Testis (tissue), 5 donors: ENCODE data around the gene SPRED1. TPM values are rescaled to one million over a fixed set of nuclear protein-coding genes. Genes with fewer than 3 reads are reported as not detected.

ENCODE experiments used
- DNase-seq: peaks from one replicate; pipeline ENCODE4 v3.0.0-alpha.2; 2019
- H3K27ac ChIP-seq, 2 donors: fragments of 200-600 bp; sonication (generic); one replicate each; pipeline ENCODE4 v1.5.1; 2019
- H3K27me3 ChIP-seq: fragments of 200-600 bp; sonication (generic); one replicate; pipeline ENCODE4 v1.5.1; 2019
- H3K36me3 ChIP-seq: fragments of 200-600 bp; sonication (generic); one replicate; pipeline ENCODE4 v1.5.1; 2017; ENCODE audit warnings: low read depth; ENCODE audit errors: missing control alignments
- H3K4me1 ChIP-seq: fragments of 200-600 bp; sonication (generic); one replicate; pipeline ENCODE4 v1.5.1; 2019
- H3K4me3 ChIP-seq, 2 donors: fragments of 200-600 bp; sonication (generic); one replicate each; pipeline ENCODE4 v1.5.1; 2017 to 2019
- H3K9me3 ChIP-seq: fragments of 200-600 bp; sonication (generic); one replicate; pipeline ENCODE4 v1.5.1; 2017
- POLR2A ChIP-seq: fragments of 450-650 bp; IDR thresholded peaks from one replicate; pipeline ENCODE4 v1.6.1; 2017; ENCODE audit warnings: antibody characterized with exemption, mild to moderate bottlenecking, moderate library complexity
- WGBS, 2 donors: methylation state at CpG; one replicate each; pipeline ENCODE4 v1.1.5; 2018; 5-methylcytosine and 5-hydroxymethylcytosine counted together
- intact Hi-C: fragments of 100-400 bp; cut with DNase I; formaldehyde crosslinking; loops from one replicate; pipeline ENCODE4 v1.15.1; 2023; ENCODE audit warnings: low total_unique reads
- long read RNA-seq, 2 donors: transcript quantifications; one replicate each; lab custom pipeline, GENCODE V29; 2026
- polyA plus RNA-seq: library from polyadenylated mRNA; stranded (reverse); fragments of 350-450 nt; fragmentation: Illumina TruSeq; extraction: RNeasy Lipid Tissue Mini Kit (QIAGEN cat#74804); gene quantifications from one replicate; pipeline ENCODE4 v1.2.3, GENCODE V29; 2014; ENCODE audit warnings: low read depth, low replicate concordance; ENCODE audit not compliant: insufficient read depth
- total RNA-seq, 2 donors: library from RNA; depleted of rRNA; stranded (reverse); fragments of >200 nt; gene quantifications; one replicate each; pipeline ENCODE4 v1.2.3, GENCODE V29; 2016
- TF ChIP-seq, protein P1 (sequence below), 3 experiments: fragments of 450-650 bp in 2 of 3; fragments of 200-600 bp in 1 of 3; sonication (generic) in 1 of 3; IDR thresholded peaks; one replicate each; pipeline ENCODE4 v1.5.1; 2016 to 2019; ENCODE audit warnings: antibody characterized with exemption in 3 of 3, mild to moderate bottlenecking in 2 of 3, moderate library complexity in 1 of 3

SPRED1 gene
- total RNA-seq (10 to 100 TPM; 12.9 to 14.2 TPM), polyA plus RNA-seq (9.3 TPM)
- long read RNA-seq, donor 1, full-length matches to known transcripts, result 9 of 9 reads
- long read RNA-seq, donor 1, partial matches to known transcripts, result 0 of 9 reads
- long read RNA-seq, donor 1, other reads (novel, unspliced or antisense), result 0 of 9 reads
- long read RNA-seq, donor 2, full-length matches to known transcripts, result 3 of 3 reads
- long read RNA-seq, donor 2, partial matches to known transcripts, result 0 of 3 reads
- long read RNA-seq, donor 2, other reads (novel, unspliced or antisense), result 0 of 3 reads

DNA sequence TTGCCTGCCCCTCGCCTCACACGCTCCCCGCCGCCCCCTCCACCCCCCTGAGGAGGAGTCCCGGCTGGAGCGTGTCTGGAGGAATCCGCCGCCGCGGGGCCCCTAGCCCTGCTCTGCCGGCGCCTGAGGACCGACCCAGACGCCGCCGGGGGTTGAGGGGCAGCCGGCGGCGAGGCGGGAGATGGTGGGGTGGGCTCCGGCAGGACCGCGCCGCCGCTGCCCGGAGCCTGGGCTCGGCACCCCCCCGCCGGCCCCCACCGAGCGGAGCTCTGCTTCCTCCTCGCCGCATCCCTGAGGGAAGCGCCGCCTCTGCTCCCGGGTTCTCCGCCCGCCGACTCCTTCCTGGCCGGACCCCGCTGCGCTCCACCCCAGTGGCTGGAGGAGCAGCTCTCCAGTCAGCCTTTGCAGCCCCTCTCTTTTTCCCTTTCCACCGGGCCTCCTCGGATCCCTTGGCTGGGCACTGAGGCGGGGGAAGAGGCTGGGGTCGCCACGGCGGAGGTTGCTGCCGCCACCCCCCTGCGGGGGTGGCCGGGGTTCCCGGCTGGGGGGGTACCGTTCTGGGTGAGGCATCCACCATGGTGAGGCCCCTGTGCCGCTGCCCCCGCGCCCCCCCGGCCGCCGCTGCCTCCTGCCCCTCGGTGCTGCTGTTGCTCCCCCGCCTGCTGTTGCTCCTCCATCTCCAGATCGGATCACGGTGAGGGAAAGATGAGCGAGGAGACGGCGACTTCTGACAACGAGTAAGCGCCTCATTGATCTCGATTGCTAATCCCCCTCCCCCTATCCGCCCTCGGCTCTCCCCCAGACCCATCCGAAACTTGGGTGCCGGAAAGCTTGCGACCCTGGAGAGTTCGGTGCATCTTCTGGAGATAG is at the start of gene SPRED1:
SPRED1 (plus strand) TSS at position 356 of the 870 bp plus-strand sequence; CDS start at position 706, 350 bp downstream.
- no peaks in the 10 kb centered on the region for H3K27me3 ChIP-seq
- H3K36me3 ChIP-seq, result no peaks in the 10 kb centered on the region
- peaks cover 9% of the 10 kb centered on the region for H3K4me1 ChIP-seq
- 0 to 1% methylated on average over 14 to 40 of the region's 75 CpGs for WGBS, 2 donors
- TF ChIP-seq POLR2A, result no peak
- TF ChIP-seq, protein P1, sequence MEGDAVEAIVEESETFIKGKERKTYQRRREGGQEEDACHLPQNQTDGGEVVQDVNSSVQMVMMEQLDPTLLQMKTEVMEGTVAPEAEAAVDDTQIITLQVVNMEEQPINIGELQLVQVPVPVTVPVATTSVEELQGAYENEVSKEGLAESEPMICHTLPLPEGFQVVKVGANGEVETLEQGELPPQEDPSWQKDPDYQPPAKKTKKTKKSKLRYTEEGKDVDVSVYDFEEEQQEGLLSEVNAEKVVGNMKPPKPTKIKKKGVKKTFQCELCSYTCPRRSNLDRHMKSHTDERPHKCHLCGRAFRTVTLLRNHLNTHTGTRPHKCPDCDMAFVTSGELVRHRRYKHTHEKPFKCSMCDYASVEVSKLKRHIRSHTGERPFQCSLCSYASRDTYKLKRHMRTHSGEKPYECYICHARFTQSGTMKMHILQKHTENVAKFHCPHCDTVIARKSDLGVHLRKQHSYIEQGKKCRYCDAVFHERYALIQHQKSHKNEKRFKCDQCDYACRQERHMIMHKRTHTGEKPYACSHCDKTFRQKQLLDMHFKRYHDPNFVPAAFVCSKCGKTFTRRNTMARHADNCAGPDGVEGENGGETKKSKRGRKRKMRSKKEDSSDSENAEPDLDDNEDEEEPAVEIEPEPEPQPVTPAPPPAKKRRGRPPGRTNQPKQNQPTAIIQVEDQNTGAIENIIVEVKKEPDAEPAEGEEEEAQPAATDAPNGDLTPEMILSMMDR (IDR thresholded peaks at IDR 0.05), result no peak
- peak; percentile 69 for DNase-seq
- H3K27ac ChIP-seq, result peak within 1 kb of the TSS; percentile 97 to 99
- peak within 1 kb of the TSS; percentile 86 to 90 for H3K4me3 ChIP-seq
- no peaks in the 10 kb centered on the region for H3K9me3 ChIP-seq
- intact Hi-C loops, result loop anchor here (10.0 kb wide), 1 partner anchor 178 kb away; no protein-coding TSS in a partner anchor

DNA sequence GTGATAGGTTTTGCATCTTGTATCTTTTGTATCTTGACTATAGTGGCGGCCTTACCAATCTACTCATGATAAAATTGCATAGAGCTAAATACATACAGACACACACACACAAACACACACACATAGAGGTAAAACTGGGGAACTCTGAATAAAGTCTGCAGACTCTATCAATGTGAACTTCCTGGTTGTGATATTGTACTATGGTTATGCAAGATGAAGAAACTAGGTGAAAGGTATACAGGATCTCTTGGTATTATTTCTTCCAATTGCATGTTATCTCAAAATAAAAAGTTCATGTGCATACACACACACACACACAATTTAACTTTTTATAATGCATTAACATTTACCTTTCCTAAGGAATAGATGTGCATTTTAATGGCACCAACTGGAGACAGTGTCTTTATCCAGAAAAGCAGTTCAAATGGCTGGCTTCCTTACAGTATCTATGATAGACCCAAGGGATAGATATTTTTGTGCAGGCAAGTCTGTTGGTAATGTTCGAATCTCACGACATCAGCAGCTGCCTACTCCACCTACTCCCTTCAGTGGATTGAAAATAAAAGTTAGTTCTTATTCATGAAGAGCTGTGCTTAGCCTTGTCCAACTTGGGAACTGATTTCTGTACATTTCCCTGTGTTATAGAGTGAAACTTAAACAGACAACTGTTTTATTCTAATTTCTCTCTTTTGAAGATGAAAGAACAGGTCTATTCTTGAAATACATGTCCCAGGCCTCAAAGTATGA is 46.9 kb upstream of the SPRED1 start:
- intact Hi-C loops, result no loop called here
- Histone ChIP-seq H3K9me3 (no peaks in the 10 kb centered on the region), H3K27me3 (no peaks in the 10 kb centered on the region), H3K36me3 (no peaks in the 10 kb centered on the region), H3K4me1 (peaks cover 9% of the 10 kb centered on the region), H3K4me3 (no peak overlapping the region), H3K27ac (no peak overlapping the region)
- no peak for TF ChIP-seq POLR2A
- TF ChIP-seq, protein P1 (IDR thresholded peaks at IDR 0.05), result no peak
- 63 to 80% methylated on average over 3 of the region's 3 CpGs for WGBS, 2 donors
- DNase-seq, result no peak

DNA sequence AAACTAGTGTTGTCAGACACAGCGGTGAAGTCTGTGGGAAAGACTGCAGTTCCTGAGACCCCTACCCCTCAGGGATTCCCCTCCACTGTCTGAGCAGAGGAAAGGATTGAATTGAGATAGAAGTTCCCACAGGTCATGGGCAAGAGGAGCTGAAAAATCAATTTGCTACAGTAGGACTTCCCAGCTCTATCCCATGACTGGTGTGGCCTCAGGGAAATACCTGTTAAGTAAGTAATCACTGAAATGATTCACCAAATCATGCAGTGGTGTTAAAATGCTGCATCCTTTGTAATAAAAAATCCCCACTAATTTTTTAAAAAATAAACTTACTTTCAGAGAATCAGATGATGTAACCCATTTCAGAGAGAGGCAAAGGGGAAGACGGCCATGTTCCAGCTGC is 45.0 kb upstream of the SPRED1 start:
- Histone ChIP-seq H3K4me3 (no peak overlapping the region), H3K9me3 (no peaks in the 10 kb centered on the region), H3K27ac (peak overlapping the region in 1 of 2 donors; percentile 60), H3K36me3 (no peaks in the 10 kb centered on the region), H3K27me3 (no peaks in the 10 kb centered on the region), H3K4me1 (no peaks in the 10 kb centered on the region)
- 88 to 98% methylated on average over 2 of the region's 2 CpGs for WGBS, 2 donors
- TF ChIP-seq POLR2A, result no peak
- TF ChIP-seq, protein P1 (IDR thresholded peaks at IDR 0.05), result no peak
- DNase-seq, result no peak
- intact Hi-C loops, result no loop called here

DNA sequence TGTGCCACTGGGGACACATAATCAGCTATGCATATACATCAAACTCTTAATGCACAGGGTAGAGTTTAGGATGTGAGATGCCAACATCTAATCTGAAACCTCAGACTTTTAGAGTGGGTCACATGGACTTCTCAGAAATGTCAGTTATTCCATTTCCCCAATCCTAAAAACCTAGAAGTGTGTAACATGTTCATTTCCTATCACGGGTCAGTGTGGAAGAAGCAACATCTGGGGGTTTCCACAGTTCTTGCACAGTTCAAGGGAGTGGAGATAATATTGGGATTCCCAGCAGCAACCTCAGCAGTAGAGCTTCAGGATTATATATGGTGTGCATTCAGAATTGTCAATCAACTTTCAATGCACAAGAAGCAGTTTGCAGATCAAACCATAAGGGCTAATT is 44.4 kb upstream of the SPRED1 start:
- 69 to 91% methylated on average over 1 of the region's 1 CpG for WGBS, 2 donors
- Histone ChIP-seq H3K27me3 (no peaks in the 10 kb centered on the region), H3K4me3 (no peak overlapping the region), H3K27ac (no peak overlapping the region), H3K9me3 (no peaks in the 10 kb centered on the region), H3K4me1 (no peaks in the 10 kb centered on the region), H3K36me3 (no peaks in the 10 kb centered on the region)
- TF ChIP-seq POLR2A, result no peak
- TF ChIP-seq, protein P1 (IDR thresholded peaks at IDR 0.05), result no peak
- no peak for DNase-seq
- intact Hi-C loops, result no loop called here
